HG03196 (cell line): Measurements from ENCODE around the gene NDUFB7.
"Not testable (repeated sequence)": the region's sequence is repeated elsewhere in the genome, so short reads cannot be mapped to it uniquely, and the experiment has no call there.

Experiments used
- ATAC-seq: cut with Tn5 transposase; IDR thresholded peaks from one replicate; pipeline ENCODE4 v1.9.1; 2021; ENCODE audit not compliant: unreplicated experiment

NDUFB7 gene

DNA sequence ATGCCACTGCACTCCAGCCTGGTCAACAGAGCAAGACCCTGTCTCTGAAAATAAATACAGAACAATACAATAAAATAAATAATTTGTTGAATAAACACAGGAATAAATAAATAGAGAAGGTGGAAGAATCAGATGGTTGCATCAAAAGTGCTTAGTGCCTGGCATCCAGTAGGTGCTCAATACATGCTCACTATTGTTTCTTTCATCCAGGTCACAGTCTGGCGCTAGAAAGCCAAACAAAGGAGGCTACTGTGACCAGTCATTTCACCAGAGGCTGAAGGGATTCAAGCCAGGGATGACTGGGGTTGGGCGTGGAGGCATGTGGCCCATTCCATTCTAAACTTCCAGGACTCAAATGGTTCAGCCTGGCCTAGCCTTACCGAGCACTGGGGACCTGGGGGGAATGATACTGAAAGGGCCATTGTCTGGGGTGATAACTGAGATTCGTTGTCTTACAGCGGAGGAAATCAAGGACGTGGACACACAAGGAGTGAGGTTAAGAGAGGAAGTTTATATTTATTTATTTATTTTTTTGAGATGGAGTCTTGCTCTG lies 3.6 kb upstream of the NDUFB7 start:
- ATAC-seq: no peak

DNA sequence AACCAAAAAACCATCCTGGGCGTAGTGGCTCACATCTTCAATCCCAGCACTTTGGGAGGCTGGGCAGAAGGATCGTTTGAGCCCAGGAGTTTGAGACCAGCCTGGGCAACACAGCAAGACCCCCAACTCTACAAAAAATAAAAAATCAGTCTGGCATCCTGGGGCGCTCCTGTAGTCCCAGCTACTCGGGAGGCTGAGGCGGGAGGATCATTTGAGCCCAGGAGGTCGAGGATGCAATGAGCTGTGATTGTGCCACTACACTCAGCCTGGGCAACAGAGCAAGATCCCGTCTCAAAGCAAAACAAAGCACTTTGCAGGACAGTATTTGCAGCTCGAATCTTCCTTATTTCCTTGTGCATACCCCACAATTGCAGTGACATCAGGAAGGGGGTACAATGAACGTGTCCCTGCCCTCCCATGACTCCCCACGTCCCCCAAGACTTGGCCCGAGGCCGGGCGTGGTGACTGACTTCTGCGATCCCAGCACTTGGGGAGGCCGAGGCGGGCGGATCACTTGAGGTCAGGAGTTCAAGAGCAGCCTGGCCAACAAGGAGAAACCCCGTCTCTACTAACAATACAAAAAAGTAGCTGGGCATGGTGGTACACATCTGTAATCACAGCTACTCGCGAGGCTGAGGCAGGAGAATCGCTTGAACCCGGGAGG lies 870 bp downstream of the NDUFB7 start:
- no peak for ATAC-seq

GRCh38 chr19:14567079-14567478 lies 4.8 kb downstream of the NDUFB7 start:
- ATAC-seq: no peak

GRCh38 chr19:14566712-14567077 lies 5.2 kb downstream of the NDUFB7 start:
- no peak for ATAC-seq

DNA sequence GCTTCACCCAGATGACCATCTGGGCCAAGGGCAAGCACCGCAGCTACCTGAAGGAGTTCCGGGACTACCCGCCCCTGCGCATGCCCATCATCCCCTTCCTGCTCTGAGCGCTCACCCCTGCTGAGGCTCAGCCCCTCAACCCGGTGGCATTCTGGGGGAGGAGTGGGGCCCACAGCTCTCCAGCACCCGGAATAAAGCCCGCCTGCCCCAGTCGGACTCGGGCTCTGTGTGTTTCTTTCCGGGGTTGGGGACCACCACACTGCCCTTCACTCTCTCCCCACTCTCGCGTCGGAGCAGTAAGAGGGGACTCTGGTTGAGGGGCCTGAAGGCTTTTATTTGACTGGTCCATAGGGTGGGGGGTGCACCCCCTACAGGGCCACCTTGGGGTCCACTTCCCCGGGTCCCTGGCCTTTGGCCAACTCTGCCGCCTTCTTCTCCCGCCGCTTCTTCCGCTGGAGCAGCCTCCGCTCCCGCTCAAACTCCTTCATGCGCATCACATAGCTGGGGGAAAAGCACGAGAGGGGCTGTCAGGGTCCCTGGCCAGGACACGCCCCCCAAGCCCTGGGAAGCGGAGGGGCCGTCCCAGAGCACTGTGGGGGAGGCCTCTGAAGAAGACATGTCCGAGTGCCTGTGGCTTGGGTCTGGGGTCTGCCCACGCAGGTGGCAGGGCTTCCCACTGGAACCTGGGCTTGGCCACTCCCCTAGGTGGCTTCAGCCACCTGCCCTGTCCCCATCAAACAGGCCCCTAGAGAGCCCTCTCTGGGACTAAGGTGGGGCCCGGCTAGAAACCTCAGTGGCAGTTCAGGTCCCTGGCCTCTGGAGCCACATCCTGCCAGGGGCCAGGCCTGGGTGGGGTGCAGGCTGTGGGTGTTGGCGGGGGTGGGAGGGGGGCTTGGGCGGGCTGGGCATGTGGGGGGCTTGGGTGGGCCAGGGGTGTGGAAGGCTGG lies 5.8 kb downstream of the NDUFB7 start:
- ATAC-seq: no peak

GRCh38 chr19:14565298-14565679 lies 6.6 kb downstream of the NDUFB7 start:
- ATAC-seq: no peak

GRCh38 chr19:14564652-14565297 lies 7.1 kb downstream of the NDUFB7 start:
- ATAC-seq: not testable (repeated sequence)

DNA sequence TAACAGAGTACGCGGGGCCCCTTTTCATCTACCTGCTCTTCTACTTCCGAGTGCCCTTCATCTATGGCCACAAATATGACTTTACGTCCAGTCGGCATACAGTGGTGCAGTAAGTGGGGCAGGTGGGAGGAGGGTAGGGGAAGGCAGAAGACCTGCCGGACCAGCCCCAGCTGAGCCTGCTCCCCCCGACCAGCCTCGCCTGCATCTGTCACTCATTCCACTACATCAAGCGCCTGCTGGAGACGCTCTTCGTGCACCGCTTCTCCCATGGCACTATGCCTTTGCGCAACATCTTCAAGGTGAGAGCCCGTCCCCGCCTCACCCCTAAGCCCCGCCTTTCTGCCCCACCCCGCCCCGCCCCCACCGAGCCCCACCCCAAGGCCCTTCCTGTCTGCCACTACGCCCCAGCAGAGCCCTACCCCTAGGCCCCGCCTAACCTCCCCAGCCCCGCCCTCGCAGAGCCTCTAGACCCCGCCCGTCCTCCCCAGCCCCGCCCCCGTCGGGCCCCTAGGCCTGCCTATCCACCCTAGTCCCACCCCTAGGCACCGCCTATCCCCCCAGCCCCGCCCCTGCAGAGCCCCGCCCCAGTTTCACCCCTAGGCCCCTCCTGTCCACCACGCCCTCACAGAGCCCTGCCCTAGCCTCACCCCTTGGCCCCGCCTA lies 7.7 kb downstream of the NDUFB7 start:
- ATAC-seq: no peak

- ATAC-seq: no peak
Measured at GRCh38 chr19:14563590-14563926, 8.3 kb downstream of the NDUFB7 start.

GRCh38 chr19:14562660-14563589 lies 8.9 kb downstream of the NDUFB7 start:
- no peak for ATAC-seq

GRCh38 chr19:14561847-14562351 lies 10.0 kb downstream of the NDUFB7 start:
- ATAC-seq: no peak

DNA sequence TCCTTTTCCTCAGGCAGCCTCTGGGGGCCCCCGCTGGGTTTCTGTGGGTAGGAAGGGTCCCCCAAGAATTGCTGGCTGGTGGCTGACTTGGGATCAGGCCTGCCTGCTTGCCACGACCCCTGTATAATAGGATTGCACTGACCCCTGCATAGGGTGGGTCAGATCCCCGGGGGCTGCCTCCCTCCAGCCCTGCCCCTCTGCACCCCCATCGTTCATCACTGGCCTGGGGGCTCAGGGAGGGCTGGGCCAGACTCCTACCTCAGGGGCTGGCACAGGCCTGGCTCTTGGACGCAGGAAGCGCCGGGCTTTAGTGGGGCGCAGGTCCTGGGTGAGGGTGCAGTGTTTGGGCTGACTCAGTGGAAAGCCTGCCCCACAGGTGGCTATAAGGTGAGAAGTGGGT lies 10.6 kb downstream of the NDUFB7 start:
- ATAC-seq: no peak

DNA sequence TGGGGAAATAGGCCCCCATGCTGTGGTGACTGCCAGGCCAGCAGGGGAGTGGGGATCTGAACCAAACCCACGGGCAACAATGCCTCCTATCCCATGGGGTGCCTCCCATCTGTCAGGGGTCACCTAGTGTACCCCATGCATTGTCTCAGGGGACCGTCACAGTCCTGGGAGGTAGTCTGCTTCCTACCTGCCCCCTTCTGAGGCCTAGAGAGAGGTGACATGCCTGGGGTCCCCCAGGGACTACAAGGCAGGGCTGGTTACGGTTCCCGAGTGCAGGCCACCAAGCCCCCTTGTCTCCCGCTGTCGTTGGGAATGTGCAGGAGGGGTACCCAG lies 11.1 kb downstream of the NDUFB7 start:
- ATAC-seq: no peak

DNA sequence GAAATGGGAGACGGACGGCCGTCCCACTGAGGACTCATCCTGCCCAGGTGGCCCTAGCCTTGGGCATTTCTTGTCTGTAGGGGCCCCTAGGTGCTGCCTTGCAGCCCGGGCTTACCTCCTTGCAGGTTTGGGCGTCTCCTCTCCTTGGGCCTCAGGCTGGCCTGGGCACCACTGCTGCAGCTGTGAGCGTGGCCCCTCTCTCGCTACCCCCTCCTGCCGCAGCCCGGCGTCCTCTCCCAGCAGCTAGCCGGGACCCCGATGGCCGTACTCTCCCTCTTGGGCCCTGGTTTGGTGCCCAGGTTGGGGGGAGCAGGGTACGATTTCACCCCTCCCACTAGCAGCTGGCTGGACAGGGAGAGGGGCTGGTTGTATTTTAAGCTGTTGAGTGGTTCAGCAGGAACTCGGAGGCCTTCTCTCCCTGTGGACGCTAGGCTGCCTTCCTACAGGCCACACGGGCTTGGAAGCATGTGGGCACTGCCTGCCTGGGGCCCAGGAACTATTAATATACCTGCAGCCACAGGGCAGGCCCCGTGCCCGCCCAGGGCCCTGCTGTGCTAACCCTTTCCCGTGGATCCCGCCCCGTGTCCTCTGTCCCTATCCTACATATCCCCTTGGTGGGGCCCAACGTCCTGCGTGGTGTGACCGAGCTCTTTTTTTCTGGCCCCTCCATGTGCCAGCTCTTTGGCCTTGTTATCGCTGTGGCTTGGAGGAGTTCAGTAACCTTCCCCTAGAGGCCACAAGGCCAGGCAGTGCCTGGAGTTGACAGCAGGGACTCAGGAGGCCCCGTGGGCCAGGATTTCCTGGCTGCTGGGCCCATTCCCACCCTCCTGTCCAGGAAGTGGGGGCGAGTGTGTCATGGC lies 11.7 kb downstream of the NDUFB7 start:
- no peak for ATAC-seq

GRCh38 chr19:14558370-14559066 lies 13.3 kb downstream of the NDUFB7 start:
- no peak for ATAC-seq

DNA sequence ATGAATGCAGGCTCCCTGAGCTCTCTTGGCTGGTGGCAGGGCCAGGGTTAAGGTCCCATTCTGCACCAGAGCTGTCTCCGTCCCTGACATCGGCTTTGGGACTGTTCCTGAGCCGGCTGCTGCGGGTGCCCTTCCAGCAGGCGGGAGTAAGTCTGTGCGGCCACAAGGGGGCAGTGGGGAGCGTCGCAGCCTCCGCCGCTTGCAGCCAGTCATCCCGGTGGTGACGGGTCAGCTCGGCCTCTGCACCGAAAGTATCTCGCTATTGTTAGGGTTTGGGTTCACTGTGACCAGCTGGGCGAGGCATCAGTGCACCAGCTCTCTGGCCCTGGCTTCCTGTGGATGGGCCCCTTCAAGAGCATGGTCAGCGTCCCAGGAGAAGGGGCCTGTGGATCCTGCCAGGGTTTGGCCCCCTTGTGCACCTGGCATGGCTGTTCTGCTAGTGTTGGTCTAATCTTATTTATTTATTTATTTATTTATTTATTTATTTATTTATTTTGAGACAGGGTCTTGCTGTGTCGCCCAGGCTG lies 15.1 kb downstream of the NDUFB7 start:
- no peak for ATAC-seq

GRCh38 chr19:14555918-14556661 lies 15.8 kb downstream of the NDUFB7 start:
- no peak for ATAC-seq
